Measurements from ENCODE around the gene DLAT. TPM values are rescaled to one million over a fixed set of nuclear protein-coding genes. Genes with fewer than 3 reads are reported as not detected.

The DLAT gene
- total and polyA plus RNA-seq, 2 experiments from 2014 or later, result 31.8 to 66.5 TPM

DNA sequence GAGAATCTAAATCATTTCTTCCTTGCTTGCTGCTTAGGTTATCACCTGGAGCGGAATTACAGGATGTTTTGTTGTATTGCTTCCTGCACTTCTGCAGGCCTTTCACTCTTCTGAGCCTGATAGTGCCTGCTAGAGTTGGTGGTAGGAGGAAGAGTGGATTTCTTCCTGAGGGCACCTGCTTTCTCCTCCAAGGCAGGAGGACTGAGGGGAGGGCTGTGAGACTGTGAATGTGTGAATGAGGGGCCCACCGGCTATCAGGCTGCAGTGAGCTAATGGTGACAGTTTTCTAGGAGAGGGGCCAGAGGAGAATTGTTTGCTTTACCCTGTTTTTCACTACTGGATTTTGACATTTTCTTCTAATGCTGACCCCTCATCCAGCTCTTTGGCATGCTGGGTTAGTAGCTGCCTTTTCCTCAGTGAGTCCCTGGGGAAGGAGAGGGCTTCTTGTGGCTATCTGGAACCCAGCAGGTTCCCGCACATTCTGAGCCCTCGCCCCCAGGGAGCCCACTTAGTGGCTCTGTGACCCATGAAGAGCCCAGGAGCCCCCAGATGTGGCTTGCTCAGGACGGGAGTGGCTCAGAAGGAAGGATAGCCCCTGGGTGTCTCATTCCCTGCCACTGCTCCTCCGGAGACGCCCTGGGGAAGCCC is 49.0 kb upstream of the DLAT start (continued):
- TF ChIP-seq, protein P1, sequence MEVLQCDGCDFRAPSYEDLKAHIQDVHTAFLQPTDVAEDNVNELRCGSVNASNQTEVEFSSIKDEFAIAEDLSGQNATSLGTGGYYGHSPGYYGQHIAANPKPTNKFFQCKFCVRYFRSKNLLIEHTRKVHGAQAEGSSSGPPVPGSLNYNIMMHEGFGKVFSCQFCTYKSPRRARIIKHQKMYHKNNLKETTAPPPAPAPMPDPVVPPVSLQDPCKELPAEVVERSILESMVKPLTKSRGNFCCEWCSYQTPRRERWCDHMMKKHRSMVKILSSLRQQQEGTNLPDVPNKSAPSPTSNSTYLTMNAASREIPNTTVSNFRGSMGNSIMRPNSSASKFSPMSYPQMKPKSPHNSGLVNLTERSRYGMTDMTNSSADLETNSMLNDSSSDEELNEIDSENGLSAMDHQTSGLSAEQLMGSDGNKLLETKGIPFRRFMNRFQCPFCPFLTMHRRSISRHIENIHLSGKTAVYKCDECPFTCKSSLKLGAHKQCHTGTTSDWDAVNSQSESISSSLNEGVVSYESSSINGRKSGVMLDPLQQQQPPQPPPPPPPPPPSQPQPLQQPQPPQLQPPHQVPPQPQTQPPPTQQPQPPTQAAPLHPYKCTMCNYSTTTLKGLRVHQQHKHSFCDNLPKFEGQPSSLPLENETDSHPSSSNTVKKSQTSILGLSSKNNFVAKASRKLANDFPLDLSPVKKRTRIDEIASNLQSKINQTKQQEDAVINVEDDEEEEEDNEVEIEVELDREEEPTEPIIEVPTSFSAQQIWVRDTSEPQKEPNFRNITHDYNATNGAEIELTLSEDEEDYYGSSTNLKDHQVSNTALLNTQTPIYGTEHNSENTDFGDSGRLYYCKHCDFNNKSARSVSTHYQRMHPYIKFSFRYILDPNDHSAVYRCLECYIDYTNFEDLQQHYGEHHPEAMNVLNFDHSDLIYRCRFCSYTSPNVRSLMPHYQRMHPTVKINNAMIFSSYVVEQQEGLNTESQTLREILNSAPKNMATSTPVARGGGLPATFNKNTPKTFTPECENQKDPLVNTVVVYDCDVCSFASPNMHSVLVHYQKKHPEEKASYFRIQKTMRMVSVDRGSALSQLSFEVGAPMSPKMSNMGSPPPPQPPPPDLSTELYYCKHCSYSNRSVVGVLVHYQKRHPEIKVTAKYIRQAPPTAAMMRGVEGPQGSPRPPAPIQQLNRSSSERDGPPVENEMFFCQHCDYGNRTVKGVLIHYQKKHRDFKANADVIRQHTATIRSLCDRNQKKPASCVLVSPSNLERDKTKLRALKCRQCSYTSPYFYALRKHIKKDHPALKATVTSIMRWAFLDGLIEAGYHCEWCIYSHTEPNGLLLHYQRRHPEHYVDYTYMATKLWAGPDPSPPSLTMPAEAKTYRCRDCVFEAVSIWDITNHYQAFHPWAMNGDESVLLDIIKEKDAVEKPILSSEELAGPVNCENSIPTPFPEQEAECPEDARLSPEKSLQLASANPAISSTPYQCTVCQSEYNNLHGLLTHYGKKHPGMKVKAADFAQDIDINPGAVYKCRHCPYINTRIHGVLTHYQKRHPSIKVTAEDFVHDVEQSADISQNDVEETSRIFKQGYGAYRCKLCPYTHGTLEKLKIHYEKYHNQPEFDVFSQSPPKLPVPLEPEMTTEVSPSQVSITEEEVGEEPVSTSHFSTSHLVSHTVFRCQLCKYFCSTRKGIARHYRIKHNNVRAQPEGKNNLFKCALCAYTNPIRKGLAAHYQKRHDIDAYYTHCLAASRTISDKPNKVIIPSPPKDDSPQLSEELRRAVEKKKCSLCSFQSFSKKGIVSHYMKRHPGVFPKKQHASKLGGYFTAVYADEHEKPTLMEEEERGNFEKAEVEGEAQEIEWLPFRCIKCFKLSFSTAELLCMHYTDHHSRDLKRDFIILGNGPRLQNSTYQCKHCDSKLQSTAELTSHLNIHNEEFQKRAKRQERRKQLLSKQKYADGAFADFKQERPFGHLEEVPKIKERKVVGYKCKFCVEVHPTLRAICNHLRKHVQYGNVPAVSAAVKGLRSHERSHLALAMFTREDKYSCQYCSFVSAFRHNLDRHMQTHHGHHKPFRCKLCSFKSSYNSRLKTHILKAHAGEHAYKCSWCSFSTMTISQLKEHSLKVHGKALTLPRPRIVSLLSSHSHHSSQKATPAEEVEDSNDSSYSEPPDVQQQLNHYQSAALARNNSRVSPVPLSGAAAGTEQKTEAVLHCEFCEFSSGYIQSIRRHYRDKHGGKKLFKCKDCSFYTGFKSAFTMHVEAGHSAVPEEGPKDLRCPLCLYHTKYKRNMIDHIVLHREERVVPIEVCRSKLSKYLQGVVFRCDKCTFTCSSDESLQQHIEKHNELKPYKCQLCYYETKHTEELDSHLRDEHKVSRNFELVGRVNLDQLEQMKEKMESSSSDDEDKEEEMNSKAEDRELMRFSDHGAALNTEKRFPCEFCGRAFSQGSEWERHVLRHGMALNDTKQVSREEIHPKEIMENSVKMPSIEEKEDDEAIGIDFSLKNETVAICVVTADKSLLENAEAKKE (CRISPR knock-in tag; IDR thresholded peaks at IDR 0.05), result no peak
- TF ChIP-seq STAT1 (IDR thresholded peaks at IDR 0.05; ENCODE audit: unreplicated experiment), result no peak
- TF ChIP-seq ZNF114 (CRISPR knock-in tag; IDR thresholded peaks at IDR 0.05), result no peak
- TF ChIP-seq, protein P2, sequence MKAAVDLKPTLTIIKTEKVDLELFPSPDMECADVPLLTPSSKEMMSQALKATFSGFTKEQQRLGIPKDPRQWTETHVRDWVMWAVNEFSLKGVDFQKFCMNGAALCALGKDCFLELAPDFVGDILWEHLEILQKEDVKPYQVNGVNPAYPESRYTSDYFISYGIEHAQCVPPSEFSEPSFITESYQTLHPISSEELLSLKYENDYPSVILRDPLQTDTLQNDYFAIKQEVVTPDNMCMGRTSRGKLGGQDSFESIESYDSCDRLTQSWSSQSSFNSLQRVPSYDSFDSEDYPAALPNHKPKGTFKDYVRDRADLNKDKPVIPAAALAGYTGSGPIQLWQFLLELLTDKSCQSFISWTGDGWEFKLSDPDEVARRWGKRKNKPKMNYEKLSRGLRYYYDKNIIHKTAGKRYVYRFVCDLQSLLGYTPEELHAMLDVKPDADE (IDR thresholded peaks at IDR 0.05), result no peak
- TF ChIP-seq, protein P3, sequence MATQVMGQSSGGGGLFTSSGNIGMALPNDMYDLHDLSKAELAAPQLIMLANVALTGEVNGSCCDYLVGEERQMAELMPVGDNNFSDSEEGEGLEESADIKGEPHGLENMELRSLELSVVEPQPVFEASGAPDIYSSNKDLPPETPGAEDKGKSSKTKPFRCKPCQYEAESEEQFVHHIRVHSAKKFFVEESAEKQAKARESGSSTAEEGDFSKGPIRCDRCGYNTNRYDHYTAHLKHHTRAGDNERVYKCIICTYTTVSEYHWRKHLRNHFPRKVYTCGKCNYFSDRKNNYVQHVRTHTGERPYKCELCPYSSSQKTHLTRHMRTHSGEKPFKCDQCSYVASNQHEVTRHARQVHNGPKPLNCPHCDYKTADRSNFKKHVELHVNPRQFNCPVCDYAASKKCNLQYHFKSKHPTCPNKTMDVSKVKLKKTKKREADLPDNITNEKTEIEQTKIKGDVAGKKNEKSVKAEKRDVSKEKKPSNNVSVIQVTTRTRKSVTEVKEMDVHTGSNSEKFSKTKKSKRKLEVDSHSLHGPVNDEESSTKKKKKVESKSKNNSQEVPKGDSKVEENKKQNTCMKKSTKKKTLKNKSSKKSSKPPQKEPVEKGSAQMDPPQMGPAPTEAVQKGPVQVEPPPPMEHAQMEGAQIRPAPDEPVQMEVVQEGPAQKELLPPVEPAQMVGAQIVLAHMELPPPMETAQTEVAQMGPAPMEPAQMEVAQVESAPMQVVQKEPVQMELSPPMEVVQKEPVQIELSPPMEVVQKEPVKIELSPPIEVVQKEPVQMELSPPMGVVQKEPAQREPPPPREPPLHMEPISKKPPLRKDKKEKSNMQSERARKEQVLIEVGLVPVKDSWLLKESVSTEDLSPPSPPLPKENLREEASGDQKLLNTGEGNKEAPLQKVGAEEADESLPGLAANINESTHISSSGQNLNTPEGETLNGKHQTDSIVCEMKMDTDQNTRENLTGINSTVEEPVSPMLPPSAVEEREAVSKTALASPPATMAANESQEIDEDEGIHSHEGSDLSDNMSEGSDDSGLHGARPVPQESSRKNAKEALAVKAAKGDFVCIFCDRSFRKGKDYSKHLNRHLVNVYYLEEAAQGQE (IDR thresholded peaks at IDR 0.05; ENCODE audit: unreplicated experiment), result no peak
- no peak for TF ChIP-seq JUNB (IDR thresholded peaks at IDR 0.05; ENCODE audit: unreplicated experiment)
